HepG2 (cell line): ENCODE measurements around the gene HS2ST1. TPM values are rescaled to one million over a fixed set of nuclear protein-coding genes. Genes with fewer than 3 reads are reported as not detected.
A peak's percentile ranks its signal among the peaks of the same experiment; 100 is the strongest.

ENCODE experiments used
- ISL2 ChIP-seq: sonication (generic); formaldehyde crosslinking; IDR thresholded peaks from 2 replicates; pipeline ENCODE4 v1.5.0; 2020; ENCODE audit warnings: missing genetic modification reagents
- NBN ChIP-seq: fragments of 450-650 bp; conservative IDR thresholded peaks from 2 replicates; pipeline ENCODE4 v1.6.1; 2017
- PTBP1 ChIP-seq: fragments of 200-400 bp; formaldehyde crosslinking; IDR thresholded peaks from 2 replicates; pipeline ENCODE4 v1.6.1; 2018; ENCODE audit warnings: low read length, low read depth; ENCODE audit not compliant: poor library complexity, severe bottlenecking
- RFX3 ChIP-seq: IDR thresholded peaks from 2 replicates; pipeline ENCODE4 v1.6.1; 2016; ENCODE audit warnings: missing biosample characterization, missing genetic modification reagents
- RFXANK ChIP-seq: IDR thresholded peaks from 2 replicates; pipeline ENCODE4 v1.6.1; 2016
- RFXAP ChIP-seq: sonication (generic); formaldehyde crosslinking; IDR thresholded peaks from 2 replicates; pipeline ENCODE4 v1.4.0; 2020; ENCODE audit warnings: missing genetic modification reagents, borderline replicate concordance
- SAP130 ChIP-seq: IDR thresholded peaks from 2 replicates; pipeline ENCODE4 v1.6.1; 2016; ENCODE audit warnings: low read depth
- SP4 ChIP-seq: sonication (generic); formaldehyde crosslinking; IDR thresholded peaks from 2 replicates; pipeline ENCODE4 v1.8.1; 2023; ENCODE audit warnings: mild to moderate bottlenecking, missing genetic modification reagents
- TEAD3 ChIP-seq: optimal IDR thresholded peaks from 2 replicates; pipeline ENCODE3; 2016; ENCODE audit warnings: borderline replicate concordance
- TMF1 ChIP-seq: sonication (generic); formaldehyde crosslinking; IDR thresholded peaks from 2 replicates; pipeline ENCODE4 v1.8.1; 2022; ENCODE audit warnings: low read depth, missing genetic modification reagents
- ZBTB40 ChIP-seq, 2 experiments: fragments of 450-650 bp in 1 of 2; sonication (generic) in 1 of 2; formaldehyde crosslinking in 1 of 2; IDR thresholded peaks; 2 replicates each; pipeline versions ENCODE4 v1.6.1 to v1.8.0; 2016 to 2022; ENCODE audit warnings: antibody characterized with exemption in 1 of 2, mild to moderate bottlenecking in 1 of 2, missing genetic modification reagents in 1 of 2
- ZFP90 ChIP-seq: sonication (generic); formaldehyde crosslinking; IDR thresholded peaks from 2 replicates; pipeline ENCODE4 v1.8.0; 2022; ENCODE audit warnings: missing genetic modification reagents, mild to moderate bottlenecking, inconsistent platforms, borderline replicate concordance
- ZNF260 ChIP-seq: sonication (generic); formaldehyde crosslinking; IDR thresholded peaks from 2 replicates; pipeline ENCODE4 v1.4.0; 2020; ENCODE audit warnings: missing genetic modification reagents, low read depth, mild to moderate bottlenecking, borderline replicate concordance
- ZNF335 ChIP-seq: sonication (generic); formaldehyde crosslinking; IDR thresholded peaks from 2 replicates; pipeline ENCODE4 v1.4.0; 2020; ENCODE audit warnings: missing genetic modification reagents
- ZNF784 ChIP-seq: sonication (generic); formaldehyde crosslinking; IDR thresholded peaks from 2 replicates; pipeline ENCODE4 v1.5.1; 2020; ENCODE audit warnings: missing genetic modification reagents, mild to moderate bottlenecking, borderline replicate concordance
- ZSCAN9 ChIP-seq: IDR thresholded peaks from 2 replicates; pipeline ENCODE4 v1.6.1; 2016; ENCODE audit warnings: borderline replicate concordance
- polyA plus RNA-seq, 8 experiments: library from polyadenylated mRNA; depleted of rRNA in 3 of 8; stranded (reverse) in 7 of 8; unstranded in 1 of 8; fragments of >200 nt; fragmentation: Illumina TruSeq in 4 of 8; extraction: Trizol in 4 of 8; gene quantifications; 2 replicates each; pipeline versions ENCODE4 v1.2.1 to v1.2.3, GENCODE V29; 2011 to 2016; ENCODE audit warnings: low read depth in 4 of 8, missing spikeins in 1 of 8, mixed read lengths in 1 of 8; ENCODE audit not compliant: insufficient read depth in 1 of 8
- total RNA-seq, 5 experiments: library from RNA; depleted of rRNA; stranded (reverse); fragments of >200 nt; fragmentation: Illumina TruSeq; extraction: Trizol; gene quantifications; 2 replicates each; pipeline ENCODE4 v1.2.3, GENCODE V29; 2016; ENCODE audit warnings: low read depth in 1 of 5
- TF ChIP-seq, protein P1 (sequence below): sonication (generic); formaldehyde crosslinking; IDR thresholded peaks from 2 replicates; pipeline ENCODE4 v1.4.0; 2020; ENCODE audit warnings: missing genetic modification reagents, borderline replicate concordance
- TF ChIP-seq, protein P2 (sequence below): sonication (generic); formaldehyde crosslinking; IDR thresholded peaks from 2 replicates; pipeline ENCODE4 v1.5.0; 2020; ENCODE audit warnings: missing genetic modification reagents, mild to moderate bottlenecking, borderline replicate concordance

Gene HS2ST1
- total and polyA plus RNA-seq, 2 of the 13 experiments (the other 11 are each of a cell fraction or from before 2014, with no cell fraction given) = 22.1 to 58.7 TPM

GRCh38 chr1:86913896-86914600, 387 bp upstream of the HS2ST1 start, which contains the start of gene SELENOF (continued):
- TF ChIP-seq SP4 (CRISPR knock-in tag) (peak; percentile 65), SAP130 (peak; percentile 56), TEAD3 (CRISPR knock-in tag) (peak; percentile 10), NBN (no peak), RFXAP (CRISPR knock-in tag) (0 out of 2 replicates have a peak, but pooled peaks have one; percentile 43), TMF1 (no peak), ZNF335 (peak; percentile 99), PTBP1 (no peak), ZSCAN9 (no peak), ISL2 (CRISPR knock-in tag) (no peak), ZNF784 (CRISPR knock-in tag) (peak; percentile 29; the same call in 1 of the 2 replicates), ZBTB40 (IDR thresholded peaks at IDR 0.05) (no peak), ZBTB40 (CRISPR knock-in tag; IDR thresholded peaks at IDR 0.05) (peak; percentile 32; the same call in 1 of the 2 replicates), ZFP90 (CRISPR knock-in tag) (peak; percentile 26; the same call in 1 of the 2 replicates), ZNF260 (CRISPR knock-in tag) (no peak), RFXANK (CRISPR knock-in tag) (no peak), RFX3 (CRISPR knock-in tag) (no peak; the same call in 1 of the 2 replicates)
- TF ChIP-seq, protein P1, sequence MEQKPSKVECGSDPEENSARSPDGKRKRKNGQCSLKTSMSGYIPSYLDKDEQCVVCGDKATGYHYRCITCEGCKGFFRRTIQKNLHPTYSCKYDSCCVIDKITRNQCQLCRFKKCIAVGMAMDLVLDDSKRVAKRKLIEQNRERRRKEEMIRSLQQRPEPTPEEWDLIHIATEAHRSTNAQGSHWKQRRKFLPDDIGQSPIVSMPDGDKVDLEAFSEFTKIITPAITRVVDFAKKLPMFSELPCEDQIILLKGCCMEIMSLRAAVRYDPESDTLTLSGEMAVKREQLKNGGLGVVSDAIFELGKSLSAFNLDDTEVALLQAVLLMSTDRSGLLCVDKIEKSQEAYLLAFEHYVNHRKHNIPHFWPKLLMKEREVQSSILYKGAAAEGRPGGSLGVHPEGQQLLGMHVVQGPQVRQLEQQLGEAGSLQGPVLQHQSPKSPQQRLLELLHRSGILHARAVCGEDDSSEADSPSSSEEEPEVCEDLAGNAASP (CRISPR knock-in tag) = no peak
- TF ChIP-seq, protein P2, sequence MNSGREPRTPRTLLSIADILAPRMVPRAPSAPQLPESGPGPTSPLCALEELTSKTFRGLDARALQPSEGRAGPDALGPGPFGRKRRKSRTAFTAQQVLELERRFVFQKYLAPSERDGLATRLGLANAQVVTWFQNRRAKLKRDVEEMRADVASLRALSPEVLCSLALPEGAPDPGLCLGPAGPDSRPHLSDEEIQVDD (CRISPR knock-in tag) = no peak
